Esophagus muscularis mucosa (tissue), 4 donors: ENCODE measurements around the gene DYRK4. TPM values are rescaled to one million over a fixed set of nuclear protein-coding genes. Genes with fewer than 3 reads are reported as not detected.

ENCODE experiments used
- DNase-seq: peaks from one replicate; pipeline ENCODE4 v3.0.0-alpha.2; 2017; ENCODE audit errors: extremely low spot score
- H3K27ac ChIP-seq, 4 donors: fragments of 200-600 bp; sonication (generic); replicated peaks in 1 of 4; 1 replicate in 3 of 4; 2 replicates in 1 of 4; pipeline ENCODE4 v1.5.1; 2016 to 2019; ENCODE audit warnings: mild to moderate bottlenecking in 1 of 4
- H3K27me3 ChIP-seq, 4 donors: fragments of 200-600 bp; sonication (generic); one replicate each; pipeline versions ENCODE4 v1.5.1 to v1.6.0; 2016 to 2019
- H3K36me3 ChIP-seq, 4 donors: fragments of 200-600 bp; sonication (generic); one replicate each; pipeline ENCODE4 v1.5.1; 2016 to 2019
- H3K4me1 ChIP-seq, 4 donors: fragments of 200-600 bp; sonication (generic); one replicate each; pipeline ENCODE4 v1.5.1; 2016 to 2019
- H3K4me3 ChIP-seq, 4 donors: fragments of 200-600 bp; sonication (generic); 1 replicate in 2 of 4; 2 replicates in 2 of 4; pipeline ENCODE4 v1.5.1; 2016 to 2019; ENCODE audit warnings: mild to moderate bottlenecking in 4 of 4, moderate library complexity in 1 of 4
- H3K9me3 ChIP-seq, 4 donors: fragments of 200-600 bp; sonication (generic); 1 replicate in 3 of 4; 2 replicates in 1 of 4; pipeline ENCODE4 v1.5.1; 2016 to 2019
- EP300 ChIP-seq: sonication (generic); formaldehyde crosslinking; IDR thresholded peaks from one replicate; pipeline ENCODE4 v1.6.1; 2017; ENCODE audit warnings: antibody characterized with exemption
- POLR2A ChIP-seq: fragments of 450-650 bp; IDR thresholded peaks from one replicate; pipeline ENCODE4 v1.6.1; 2017; ENCODE audit warnings: antibody characterized with exemption, moderate library complexity, mild to moderate bottlenecking, low read depth
- POLR2AphosphoS5 ChIP-seq, 2 donors: sonication (generic); formaldehyde crosslinking; IDR thresholded peaks; one replicate each; pipeline ENCODE4 v1.6.1; 2017; ENCODE audit warnings: antibody characterized with exemption in 2 of 2
- WGBS: methylation state at CpG from one replicate; pipeline ENCODE4 v1.1.5; 2018; 5-methylcytosine and 5-hydroxymethylcytosine counted together
- intact Hi-C: fragments of 100-400 bp; cut with DNase I; formaldehyde crosslinking; loops from one replicate; pipeline ENCODE4 v1.15.1; 2023
- total RNA-seq, 4 donors: library from RNA; depleted of rRNA; stranded (reverse); fragments of >200 nt; gene quantifications; one replicate each; pipeline versions ENCODE4 v1.1.0 to v1.2.1, GENCODE V29; 2016
- TF ChIP-seq, protein P1 (sequence below), 3 experiments: fragments of 200-600 bp in 2 of 3; fragments of 450-650 bp in 1 of 3; sonication (generic) in 2 of 3; IDR thresholded peaks; one replicate each; pipeline ENCODE4 v1.5.1; 2017 to 2019; ENCODE audit warnings: antibody characterized with exemption in 3 of 3, mild to moderate bottlenecking in 2 of 3, moderate library complexity in 1 of 3

The DYRK4 gene
- total RNA-seq, 4 donors from 2014 or later, result 35.2 to 47.8 (median 41.3) TPM

DNA sequence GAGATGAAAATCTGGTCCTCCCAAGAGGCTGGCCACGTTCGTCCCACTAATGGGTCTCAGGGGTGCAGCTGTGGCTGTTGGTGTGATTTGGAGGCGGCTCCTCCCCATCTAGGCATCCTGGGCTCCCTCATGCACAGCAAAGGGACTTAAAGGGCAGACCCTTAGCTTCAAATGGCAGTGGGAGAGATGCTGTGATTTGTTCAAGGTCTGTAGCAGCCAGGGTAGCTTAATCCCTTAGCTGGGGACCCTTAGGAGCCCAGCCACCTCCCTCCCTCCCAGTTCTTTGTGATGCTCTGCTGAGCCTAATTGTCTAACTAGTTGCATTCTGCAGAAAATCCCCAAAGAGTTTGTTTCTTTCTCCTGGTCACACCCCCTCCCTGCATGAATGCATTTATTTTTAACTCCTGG, 18.3 kb downstream of the DYRK4 start:
- peak; percentile 75 for DNase-seq
- no peaks in the 10 kb centered on the region for H3K9me3 ChIP-seq
- TF ChIP-seq, protein P1, sequence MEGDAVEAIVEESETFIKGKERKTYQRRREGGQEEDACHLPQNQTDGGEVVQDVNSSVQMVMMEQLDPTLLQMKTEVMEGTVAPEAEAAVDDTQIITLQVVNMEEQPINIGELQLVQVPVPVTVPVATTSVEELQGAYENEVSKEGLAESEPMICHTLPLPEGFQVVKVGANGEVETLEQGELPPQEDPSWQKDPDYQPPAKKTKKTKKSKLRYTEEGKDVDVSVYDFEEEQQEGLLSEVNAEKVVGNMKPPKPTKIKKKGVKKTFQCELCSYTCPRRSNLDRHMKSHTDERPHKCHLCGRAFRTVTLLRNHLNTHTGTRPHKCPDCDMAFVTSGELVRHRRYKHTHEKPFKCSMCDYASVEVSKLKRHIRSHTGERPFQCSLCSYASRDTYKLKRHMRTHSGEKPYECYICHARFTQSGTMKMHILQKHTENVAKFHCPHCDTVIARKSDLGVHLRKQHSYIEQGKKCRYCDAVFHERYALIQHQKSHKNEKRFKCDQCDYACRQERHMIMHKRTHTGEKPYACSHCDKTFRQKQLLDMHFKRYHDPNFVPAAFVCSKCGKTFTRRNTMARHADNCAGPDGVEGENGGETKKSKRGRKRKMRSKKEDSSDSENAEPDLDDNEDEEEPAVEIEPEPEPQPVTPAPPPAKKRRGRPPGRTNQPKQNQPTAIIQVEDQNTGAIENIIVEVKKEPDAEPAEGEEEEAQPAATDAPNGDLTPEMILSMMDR (IDR thresholded peaks at IDR 0.05), result no peak
- TF ChIP-seq POLR2A (no peak), POLR2AphosphoS5 (IDR thresholded peaks at IDR 0.05) (no peak), EP300 (no peak)
- H3K27me3 ChIP-seq, result no peaks in the 10 kb centered on the region
- WGBS, result no CpG with 5 or more reads among the region's 3 CpGs
- no peak overlapping the region for H3K27ac ChIP-seq
- no peaks in the 10 kb centered on the region for H3K36me3 ChIP-seq
- no peak overlapping the region for H3K4me3 ChIP-seq
- H3K4me1 ChIP-seq, result no peaks in the 10 kb centered on the region
- intact Hi-C loops, result no loop called here

DNA sequence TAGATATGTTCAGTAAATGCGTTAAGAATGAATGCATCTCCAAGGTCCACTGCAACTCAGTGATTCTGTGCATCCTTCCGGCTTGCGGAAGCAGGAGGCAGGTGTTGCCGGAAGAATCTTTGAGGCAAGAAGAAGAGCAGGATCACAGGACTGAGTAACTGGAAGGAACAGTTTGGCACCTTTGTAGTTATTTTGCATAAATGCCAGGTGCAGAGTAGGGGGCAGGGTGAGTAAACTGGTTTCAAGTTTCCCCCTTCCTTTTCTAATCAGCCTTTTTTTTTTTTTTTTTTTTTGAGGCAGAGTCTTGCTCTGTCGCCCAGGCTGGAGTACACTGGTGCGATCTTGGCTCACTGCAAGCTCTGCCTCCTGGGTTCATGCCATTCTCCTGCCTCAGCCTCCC, 22.3 kb downstream of the DYRK4 start:
- peak; percentile 68 for DNase-seq
- Histone ChIP-seq H3K36me3 (no peaks in the 10 kb centered on the region), H3K27ac (no peak overlapping the region), H3K4me1 (no peaks in the 10 kb centered on the region), H3K4me3 (no peak overlapping the region), H3K27me3 (peaks cover 0 to 18% (median 0%) of the 10 kb centered on the region in 4 donors), H3K9me3 (no peaks in the 10 kb centered on the region)
- WGBS, result 88% methylated on average over 6 of the region's 6 CpGs
- TF ChIP-seq POLR2AphosphoS5 (IDR thresholded peaks at IDR 0.05) (no peak), POLR2A (no peak), EP300 (no peak)
- TF ChIP-seq, protein P1 (IDR thresholded peaks at IDR 0.05), result no peak
- intact Hi-C loops, result no loop called here

DNA sequence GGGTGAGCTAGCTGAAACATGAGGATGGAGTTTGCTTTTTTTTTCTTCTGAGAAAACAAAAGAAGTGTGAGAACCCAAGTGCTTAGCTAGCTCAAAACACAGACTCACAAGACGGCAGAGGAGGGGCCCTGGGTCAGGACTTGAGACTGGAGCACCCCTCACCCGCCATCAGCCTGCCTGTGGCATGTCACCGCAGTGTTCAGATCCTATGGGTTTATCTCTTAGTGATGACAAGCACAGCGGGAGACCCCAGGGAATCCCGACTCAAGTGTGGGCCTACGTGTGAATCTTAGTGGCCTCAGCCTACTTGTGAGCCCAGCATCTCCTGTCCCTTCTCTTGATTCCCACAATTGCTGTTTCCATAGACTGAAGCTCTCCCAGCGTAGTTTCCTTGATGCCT, 22.9 kb downstream of the DYRK4 start:
- intact Hi-C loops, result no loop called here
- Histone ChIP-seq H3K4me1 (no peaks in the 10 kb centered on the region), H3K4me3 (no peak overlapping the region), H3K27ac (no peak overlapping the region), H3K9me3 (no peaks in the 10 kb centered on the region), H3K36me3 (no peaks in the 10 kb centered on the region), H3K27me3 (peaks cover 0 to 19% (median 0%) of the 10 kb centered on the region in 4 donors)
- peak; percentile 66 for DNase-seq
- no peak for TF ChIP-seq POLR2AphosphoS5 (IDR thresholded peaks at IDR 0.05)
- no peak for TF ChIP-seq EP300
- TF ChIP-seq POLR2A, result no peak
- TF ChIP-seq, protein P1 (IDR thresholded peaks at IDR 0.05), result no peak
- 74% methylated on average over 7 of the region's 7 CpGs for WGBS

DNA sequence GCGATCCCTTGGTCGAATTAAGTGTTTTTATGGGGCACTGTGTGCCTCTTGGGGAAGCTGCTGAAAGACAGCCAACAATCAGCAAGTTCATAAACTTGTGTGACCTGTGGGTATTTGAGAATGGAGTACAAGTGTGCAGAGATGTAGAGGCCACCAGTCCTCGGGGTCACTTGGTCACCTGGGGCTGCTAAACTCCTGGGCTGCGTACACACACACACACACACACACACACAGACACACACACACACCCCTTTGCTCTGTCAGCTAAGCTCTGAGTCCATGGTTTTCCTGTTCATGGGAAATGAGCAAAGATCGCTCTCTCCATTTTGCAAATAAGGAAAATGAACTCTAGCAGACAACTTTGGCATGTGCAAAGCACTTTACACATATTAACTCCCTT, 24.5 kb downstream of the DYRK4 start:
- Histone ChIP-seq H3K4me3 (no peak overlapping the region), H3K9me3 (no peaks in the 10 kb centered on the region), H3K27me3 (peaks cover 0 to 22% (median 0%) of the 10 kb centered on the region in 4 donors), H3K4me1 (no peaks in the 10 kb centered on the region), H3K36me3 (no peaks in the 10 kb centered on the region), H3K27ac (no peak overlapping the region)
- DNase-seq, result no peak
- intact Hi-C loops, result no loop called here
- WGBS, result 40% methylated on average over 4 of the region's 5 CpGs
- TF ChIP-seq POLR2A (no peak), EP300 (no peak)
- TF ChIP-seq, protein P1 (IDR thresholded peaks at IDR 0.05), result no peak

DNA sequence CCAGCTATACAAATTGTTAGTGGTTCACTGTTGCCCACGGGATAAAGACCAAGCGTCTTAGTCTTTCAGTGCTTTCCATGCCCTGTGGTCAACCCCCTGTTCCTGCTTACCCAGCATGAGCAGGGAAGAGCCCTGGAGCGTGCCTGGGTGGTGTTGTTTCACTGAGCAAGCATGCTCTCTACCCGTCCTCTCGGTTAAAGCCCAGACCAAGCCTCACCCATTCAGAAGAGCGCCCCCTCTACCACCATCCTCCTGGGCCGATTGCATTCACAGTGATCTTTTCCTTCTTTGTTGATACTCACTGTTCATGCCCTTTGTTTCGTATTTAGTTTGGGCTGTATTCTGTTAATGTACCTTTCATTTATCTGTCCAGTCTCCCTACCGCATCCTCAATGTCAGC, 25.1 kb downstream of the DYRK4 start:
- TF ChIP-seq EP300, result no peak
- TF ChIP-seq, protein P1 (IDR thresholded peaks at IDR 0.05), result no peak
- TF ChIP-seq POLR2A, result no peak
- no peak for TF ChIP-seq POLR2AphosphoS5 (IDR thresholded peaks at IDR 0.05)
- H3K4me3 ChIP-seq, result no peak overlapping the region
- H3K27me3 ChIP-seq, result peaks cover 0 to 22% (median 0%) of the 10 kb centered on the region in 4 donors

More for the DNA sequence above, 25.1 kb downstream of the DYRK4 start:
- H3K4me1 ChIP-seq, result no peaks in the 10 kb centered on the region
- H3K36me3 ChIP-seq, result no peaks in the 10 kb centered on the region
- 63% methylated on average over 9 of the region's 9 CpGs for WGBS
- intact Hi-C loops, result no loop called here
- H3K9me3 ChIP-seq, result no peaks in the 10 kb centered on the region
- H3K27ac ChIP-seq, result no peak overlapping the region
- DNase-seq, result no peak
